HG03196 (cell line): Measurements from ENCODE around the gene R3HCC1L.
"Not testable (repeated sequence)": the region's sequence is repeated elsewhere in the genome, so short reads cannot be mapped to it uniquely, and the experiment has no call there.

Experiments
- ATAC-seq: cut with Tn5 transposase; IDR thresholded peaks from one replicate; pipeline ENCODE4 v1.9.1; 2021; ENCODE audit not compliant: unreplicated experiment

R3HCC1L gene

DNA sequence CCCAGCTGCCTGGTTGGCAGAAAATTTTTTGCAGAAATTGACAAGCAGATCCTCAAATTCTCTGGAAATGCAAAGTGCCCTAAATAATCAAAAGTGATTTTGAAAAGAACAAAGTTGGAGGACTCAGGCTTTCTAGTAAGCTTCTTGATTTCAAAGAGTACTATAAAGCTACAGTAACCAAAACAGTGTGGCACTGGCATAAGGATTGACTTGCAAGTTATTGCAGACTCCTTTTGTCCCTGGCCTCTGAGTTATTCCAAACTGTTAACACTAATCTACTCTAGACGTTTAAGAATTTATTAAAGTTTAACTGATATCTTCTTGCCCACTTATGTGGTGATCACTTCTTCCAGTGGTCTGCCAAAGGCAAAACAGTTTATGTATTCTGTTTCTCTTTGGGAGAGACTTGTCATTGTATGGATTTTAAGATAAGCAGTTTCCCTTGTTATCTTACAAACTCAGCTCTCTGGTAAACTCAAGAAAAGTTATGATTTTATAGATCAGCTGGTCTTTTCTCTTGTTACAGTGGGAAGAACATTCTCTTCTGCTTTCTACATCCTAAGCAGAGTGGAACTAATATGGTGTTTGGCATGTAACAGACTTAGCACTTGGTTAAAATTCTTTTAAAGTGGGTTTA, 92.2 kb downstream of the R3HCC1L start:
- ATAC-seq: no peak

DNA sequence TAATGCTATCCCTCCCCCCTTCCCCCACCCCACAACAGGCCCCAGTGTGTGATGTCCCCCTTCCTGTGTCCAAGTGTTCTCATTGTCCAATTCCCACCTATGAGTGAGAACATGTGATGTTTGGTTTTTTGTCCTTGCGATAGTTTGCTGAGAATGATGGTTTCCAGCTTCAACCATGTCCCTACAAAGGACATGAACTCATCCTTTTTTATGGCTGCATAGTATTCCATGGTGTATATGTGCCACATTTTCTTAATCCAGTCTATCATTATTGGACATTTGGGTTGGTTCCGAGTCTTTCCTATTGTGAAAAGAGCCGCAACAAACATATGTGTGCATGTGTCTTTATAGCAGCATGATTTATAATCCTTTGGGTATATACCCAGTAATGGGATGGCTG, 93.3 kb downstream of the R3HCC1L start:
- not testable (repeated sequence) for ATAC-seq

- ATAC-seq: not testable (repeated sequence)
These were observed 93.8 kb downstream of the R3HCC1L start for GRCh38 chr10:98228266-98228665.

DNA sequence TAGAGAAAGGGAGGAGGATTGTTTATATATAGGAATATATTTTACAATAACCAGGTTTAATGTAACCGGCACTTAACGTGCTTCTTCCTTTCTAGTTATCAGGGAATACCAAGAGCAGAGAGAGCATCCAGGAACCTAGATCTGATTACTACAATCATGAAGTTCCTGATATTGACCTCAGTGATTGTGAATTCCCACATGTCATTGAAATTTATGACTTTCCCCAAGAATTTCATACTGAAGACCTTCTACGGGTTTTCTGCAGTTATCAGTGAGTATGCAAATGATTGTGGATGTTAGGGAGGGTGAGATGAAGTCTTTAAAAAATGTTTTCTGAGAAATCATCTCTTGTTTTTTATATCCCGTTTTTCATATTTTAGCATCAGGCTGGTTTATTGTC, 97.0 kb downstream of the R3HCC1L start:
- ATAC-seq: no peak

- ATAC-seq: no peak
These were observed 101.4 kb downstream of the R3HCC1L start for GRCh38 chr10:98235846-98236245.

DNA sequence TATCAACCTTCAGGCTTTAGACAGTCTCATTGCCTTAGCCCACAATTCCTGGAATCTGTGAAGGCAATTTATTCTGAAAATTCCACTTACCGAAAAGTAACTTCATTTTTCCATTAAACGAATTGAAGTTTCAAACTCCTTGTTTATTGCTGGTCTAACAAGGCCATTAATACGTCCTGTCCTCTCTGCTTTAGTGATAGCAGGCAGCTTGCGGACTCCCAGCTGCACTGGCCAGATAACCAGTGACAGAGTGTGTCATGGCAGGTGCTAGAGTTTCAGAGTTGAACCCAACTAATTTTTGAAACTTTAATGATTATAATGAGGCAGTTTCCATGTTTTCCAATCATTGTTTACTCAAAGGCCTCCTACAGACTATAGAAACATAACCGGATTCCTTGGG, 102.4 kb downstream of the R3HCC1L start:
- ATAC-seq: no peak

- ATAC-seq: no peak
These were observed 103.9 kb downstream of the R3HCC1L start for GRCh38 chr10:98238391-98238790.

GRCh38 chr10:98240524-98240923, 106.1 kb downstream of the R3HCC1L start:
- no peak for ATAC-seq

- no peak for ATAC-seq
These were observed 108.4 kb downstream of the R3HCC1L start for GRCh38 chr10:98242823-98243222.

- ATAC-seq: no peak
These were observed 109.7 kb downstream of the R3HCC1L start for GRCh38 chr10:98244141-98244540.

DNA sequence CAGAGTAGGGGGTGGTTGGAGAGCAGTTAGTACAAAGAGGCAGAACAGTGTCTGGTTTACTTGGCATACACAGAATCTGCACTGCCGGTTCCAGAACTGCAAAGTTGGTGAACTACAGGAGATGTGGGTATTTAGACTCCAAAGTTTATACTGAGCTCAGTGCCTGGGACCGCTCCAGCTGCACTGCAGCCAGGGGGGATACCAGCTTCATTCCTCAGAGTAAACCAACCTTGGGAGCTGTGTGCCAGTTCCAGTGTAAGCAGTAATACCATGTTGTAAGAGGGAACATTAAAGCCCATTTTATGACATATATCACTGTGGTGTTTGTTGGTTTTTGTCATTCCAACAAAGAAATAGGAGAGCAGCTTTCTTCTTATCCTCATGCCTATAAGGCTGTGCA, 110.1 kb downstream of the R3HCC1L start:
- no peak for ATAC-seq

DNA sequence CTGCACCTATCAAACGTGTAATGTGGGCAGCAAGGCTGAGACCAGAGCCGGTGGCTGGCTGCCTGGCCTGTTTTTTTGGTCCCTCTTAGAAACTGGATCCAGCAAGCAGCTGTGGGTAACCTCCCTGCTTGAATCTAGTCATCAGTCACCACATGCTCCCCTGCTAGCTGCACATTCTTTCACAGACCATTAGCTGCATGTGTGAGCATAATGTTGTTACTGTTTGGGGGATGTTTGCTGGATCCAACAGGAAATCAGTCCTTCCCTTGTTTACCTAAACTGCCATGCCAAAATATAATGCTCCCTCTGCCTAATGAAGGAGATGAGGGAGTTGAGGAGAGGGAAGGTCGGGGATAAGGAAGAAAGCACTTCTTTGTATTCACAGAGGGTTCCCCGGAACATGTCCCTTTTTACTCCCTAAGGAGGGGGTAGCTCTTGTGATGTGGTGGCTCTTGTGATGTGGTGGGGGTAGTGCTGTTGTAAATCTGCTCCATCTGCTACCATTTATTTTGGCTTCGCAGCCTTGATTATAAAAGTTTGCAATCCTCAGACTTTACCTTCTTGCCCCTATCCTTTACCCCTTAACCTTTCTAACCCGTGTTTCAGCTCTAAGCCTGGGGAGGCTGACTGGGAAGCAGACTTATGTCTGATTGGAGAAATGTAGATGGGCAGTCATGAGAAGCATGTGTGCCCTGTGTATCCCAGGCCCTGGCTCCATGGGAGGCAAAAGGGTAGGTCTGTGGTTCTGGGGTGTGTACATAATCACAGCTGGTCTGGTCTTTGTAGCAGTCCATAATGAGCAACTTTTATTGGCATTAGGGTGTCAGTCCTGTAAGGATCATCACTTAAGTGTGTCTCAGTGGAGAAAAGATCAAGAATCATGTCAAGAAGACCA, 112.7 kb downstream of the R3HCC1L start:
- no peak for ATAC-seq

DNA sequence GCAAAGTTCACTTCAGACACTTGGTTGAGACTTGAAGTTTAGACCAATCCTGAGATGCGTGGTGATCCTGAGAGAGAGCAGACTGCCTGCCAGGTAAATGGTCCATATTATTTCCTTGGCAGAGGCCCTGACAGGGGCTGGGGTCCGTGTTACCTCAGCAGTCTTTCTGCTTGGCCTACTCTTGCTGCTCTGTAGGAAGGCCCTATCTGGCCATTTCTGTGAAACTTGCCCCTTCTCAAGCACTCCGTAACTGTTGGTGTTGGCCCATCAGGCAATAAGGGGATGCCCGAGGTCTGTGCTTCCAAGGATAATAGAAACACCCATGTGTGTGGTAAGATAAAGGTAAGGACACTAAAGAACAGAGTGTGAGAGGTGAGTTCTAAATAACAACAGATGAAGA, 113.6 kb downstream of the R3HCC1L start:
- no peak for ATAC-seq

GRCh38 chr10:98249134-98249533, 114.7 kb downstream of the R3HCC1L start:
- ATAC-seq: no peak

- no peak for ATAC-seq
These were observed 116.9 kb downstream of the R3HCC1L start for GRCh38 chr10:98251399-98251798.

GRCh38 chr10:98252464-98252863, 118.0 kb downstream of the R3HCC1L start:
- ATAC-seq: no peak

DNA sequence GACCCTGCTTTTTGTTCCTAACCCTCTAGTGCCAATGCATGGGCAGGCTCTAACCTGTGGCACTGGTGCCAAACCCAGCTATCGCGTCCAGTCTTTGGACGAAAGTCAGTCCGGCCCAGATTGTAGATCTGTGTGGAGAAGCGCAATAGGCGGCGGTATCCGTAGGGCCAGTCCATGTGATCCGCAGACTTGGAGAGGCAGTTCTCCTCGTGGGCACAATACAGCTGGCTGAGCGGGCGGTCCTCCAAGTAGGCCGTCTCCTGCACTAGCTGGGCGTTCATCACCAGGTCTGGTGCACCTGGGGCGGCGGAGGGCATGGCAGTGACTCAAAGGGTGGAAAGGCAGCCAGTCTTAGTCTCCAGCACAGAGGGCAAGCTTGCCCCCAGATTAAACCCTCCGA, 119.0 kb downstream of the R3HCC1L start:
- ATAC-seq: no peak

DNA sequence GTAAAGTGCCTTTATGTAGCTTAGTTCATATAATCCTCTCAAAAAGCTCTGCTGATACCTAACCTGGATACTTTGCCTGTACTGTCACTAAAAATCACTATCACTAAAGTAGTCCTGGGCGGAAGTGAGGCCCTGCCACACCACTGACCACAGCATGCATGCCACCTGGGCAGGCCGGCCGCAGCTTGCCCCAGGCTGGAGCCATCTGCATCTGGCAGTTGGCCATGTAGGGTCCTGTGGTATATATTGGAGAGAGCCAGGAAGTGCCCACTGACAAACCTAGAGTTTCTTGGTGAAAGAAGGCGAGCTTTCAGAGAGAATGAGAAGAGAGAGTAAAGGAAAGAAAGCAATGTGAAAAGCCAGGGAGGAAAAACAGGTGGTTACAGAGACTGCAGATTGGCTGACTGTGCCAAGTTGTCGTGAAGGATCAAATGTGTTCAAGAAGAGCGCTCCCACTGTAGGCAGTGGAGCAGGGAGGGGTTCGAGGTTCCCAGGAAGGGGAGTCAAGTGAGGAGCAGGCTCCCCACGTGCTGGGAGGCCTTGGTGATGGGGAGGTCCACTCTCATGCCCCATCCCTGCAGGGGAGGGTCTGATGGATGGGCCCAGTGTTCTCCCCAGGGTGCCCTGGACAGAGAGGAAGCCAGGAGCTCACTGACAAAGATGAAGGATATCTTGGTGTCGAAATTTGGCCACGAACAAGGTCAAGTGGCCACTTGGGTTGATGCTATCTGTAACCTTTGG, 119.9 kb downstream of the R3HCC1L start:
- no peak for ATAC-seq

DNA sequence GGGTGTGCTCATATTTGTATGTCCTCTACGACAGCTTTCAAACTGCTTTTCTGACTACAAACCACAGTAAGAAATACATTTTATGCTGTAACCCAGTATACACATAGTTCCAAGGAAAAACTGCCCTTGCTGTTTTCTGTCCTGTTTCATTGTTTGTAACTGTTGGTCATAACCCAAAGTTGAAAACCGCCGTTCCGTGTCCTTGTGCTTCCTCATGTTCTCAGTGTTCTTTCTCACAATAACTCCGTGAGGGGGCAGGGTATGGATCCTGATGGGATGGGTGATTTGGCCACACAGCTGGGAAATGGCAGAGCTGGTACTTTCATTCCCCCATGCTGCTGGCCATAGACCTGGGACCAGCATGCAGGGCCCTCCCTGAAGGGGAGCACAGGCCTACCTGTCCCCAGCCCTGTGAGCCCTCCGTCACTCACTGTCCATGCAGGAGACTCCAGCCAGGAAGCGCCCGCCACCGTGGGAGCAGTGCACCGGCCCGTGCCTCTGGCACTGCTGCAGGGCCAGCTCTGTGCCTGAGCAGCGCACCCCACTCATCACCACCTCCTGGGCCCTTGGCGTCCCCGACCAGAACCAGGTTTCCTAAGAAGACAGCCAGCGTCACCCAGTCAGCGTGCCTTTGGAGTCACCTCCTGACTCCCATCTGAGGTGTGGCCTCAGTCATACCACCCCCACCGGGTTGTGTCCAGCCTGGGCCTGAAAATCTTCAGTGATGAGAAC, 120.9 kb downstream of the R3HCC1L start:
- no peak for ATAC-seq

GRCh38 chr10:98256692-98257091, 122.2 kb downstream of the R3HCC1L start:
- ATAC-seq: no peak

DNA sequence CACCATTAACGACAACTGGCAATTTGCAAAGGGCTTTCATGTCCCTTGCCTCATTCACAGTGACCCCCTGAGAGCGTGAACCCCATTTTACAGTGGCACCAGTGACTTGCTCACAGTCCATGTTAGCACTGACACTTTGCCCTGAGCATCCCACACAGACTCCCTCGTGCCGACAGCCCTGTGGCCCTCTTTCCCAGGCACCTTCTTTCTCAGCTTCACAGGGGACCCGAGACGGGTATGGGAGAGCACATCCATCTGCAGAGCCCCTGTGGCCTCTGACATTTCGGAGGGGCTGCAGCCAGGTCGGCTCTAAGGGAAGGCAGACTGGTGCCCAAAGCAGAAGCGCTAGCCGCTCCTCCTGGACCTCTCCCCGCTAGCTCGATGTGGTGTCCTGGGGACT, 122.7 kb downstream of the R3HCC1L start:
- ATAC-seq: no peak
